HG03039 (cell line): ENCODE data around the gene OR8B3.
"Not testable (repeated sequence)": the region's sequence is repeated elsewhere in the genome, so short reads cannot be mapped to it uniquely, and the experiment has no call there.

Experiments
- ATAC-seq: cut with Tn5 transposase; IDR thresholded peaks from one replicate; pipeline ENCODE4 v1.9.1; 2021; ENCODE audit warnings: mild to moderate bottlenecking, moderate library complexity; ENCODE audit not compliant: unreplicated experiment

OR8B3 gene

GRCh38 chr11:124398924-124399323 is at the start of gene OR8B3:
OR8B3 (minus strand) TSS chr11:124399024; CDS start chr11:124397351, 1,673 bp downstream.
- no peak for ATAC-seq

GRCh38 chr11:124446916-124447315 is 48.1 kb upstream of the OR8B3 start:
- ATAC-seq: no peak

- ATAC-seq: no peak
Measured at GRCh38 chr11:124445646-124446150, 46.9 kb upstream of the OR8B3 start, which contains the start of gene OR8B8. OR8B8 (minus strand) TSS chr11:124445696; CDS start chr11:124441085, 4,611 bp downstream.

- no peak for ATAC-seq
Measured at GRCh38 chr11:124442847-124443246, 44.0 kb upstream of the OR8B3 start.

- ATAC-seq: no peak
Measured at GRCh38 chr11:124442442-124442841, 43.6 kb upstream of the OR8B3 start.

- no peak for ATAC-seq
Measured at GRCh38 chr11:124441519-124441918, 42.7 kb upstream of the OR8B3 start.

GRCh38 chr11:124441081-124441480 is 42.3 kb upstream of the OR8B3 start:
- ATAC-seq: no peak

GRCh38 chr11:124440608-124441007 is 41.8 kb upstream of the OR8B3 start:
- no peak for ATAC-seq

- ATAC-seq: no peak
Measured at GRCh38 chr11:124434699-124435098, 35.9 kb upstream of the OR8B3 start.

- ATAC-seq: no peak
Measured at GRCh38 chr11:124429599-124429998, 30.8 kb upstream of the OR8B3 start.

GRCh38 chr11:124424384-124424921 is 25.6 kb upstream of the OR8B3 start, which contains the start of gene OR8B4:
OR8B4 (minus strand) TSS chr11:124424871; CDS start chr11:124424871, 0 bp downstream.
- no peak for ATAC-seq

- no peak for ATAC-seq
Measured at GRCh38 chr11:124421043-124421442, 22.2 kb upstream of the OR8B3 start.

- no peak for ATAC-seq
Measured at GRCh38 chr11:124415356-124415923, 16.6 kb upstream of the OR8B3 start.

GRCh38 chr11:124409906-124410305 is 11.1 kb upstream of the OR8B3 start:
- no peak for ATAC-seq

- ATAC-seq: no peak
Measured at GRCh38 chr11:124405581-124405980, 6.8 kb upstream of the OR8B3 start.

- not testable (repeated sequence) for ATAC-seq
Measured at GRCh38 chr11:124403186-124403585, 4.4 kb upstream of the OR8B3 start.

- peak; percentile 87 for ATAC-seq
Measured at GRCh38 chr11:124402326-124402922, 3.6 kb upstream of the OR8B3 start.

- not testable (repeated sequence) for ATAC-seq
Measured at GRCh38 chr11:124396847-124397246, 2.0 kb downstream of the OR8B3 start.

- no peak for ATAC-seq
Measured at GRCh38 chr11:124394408-124394807, 4.4 kb downstream of the OR8B3 start.

GRCh38 chr11:124384399-124384798 is 14.4 kb downstream of the OR8B3 start, which contains the start of gene OR8B2:
OR8B2 (minus strand) TSS chr11:124384499; CDS start chr11:124383343, 1,156 bp downstream.
- ATAC-seq: no peak

GRCh38 chr11:124382857-124383256 is 16.0 kb downstream of the OR8B3 start:
- not testable (repeated sequence) for ATAC-seq

- no peak for ATAC-seq
Measured at GRCh38 chr11:124380585-124380984, 18.2 kb downstream of the OR8B3 start.
